Epithelial cell of proximal tubule (primary cell): ENCODE measurements around the gene AGTRAP. TPM values are rescaled to one million over a fixed set of nuclear protein-coding genes. Genes with fewer than 3 reads are reported as not detected.

Experiments used
- DNase-seq: peaks from one replicate; pipeline ENCODE4 v3.0.0-alpha.2; 2011; ENCODE audit warnings: low read depth
- H3K4me3 ChIP-seq: 2 replicates; pipeline ENCODE4 v1.5.1; 2011; ENCODE audit warnings: low read depth, mild to moderate bottlenecking, low read length
- total RNA-seq: library from RNA; depleted of rRNA; stranded (reverse); fragments of >200 nt; gene quantifications from 2 replicates; pipeline ENCODE4 v1.2.3, GENCODE V29; 2015
- TF ChIP-seq, protein P1 (sequence below): conservative IDR thresholded peaks from 2 replicates; pipeline ENCODE4 v1.5.1; 2012; ENCODE audit warnings: low read depth, mild to moderate bottlenecking, low read length

Gene AGTRAP
- total RNA-seq, 1 donor from 2014 or later = 54.7 TPM

DNA sequence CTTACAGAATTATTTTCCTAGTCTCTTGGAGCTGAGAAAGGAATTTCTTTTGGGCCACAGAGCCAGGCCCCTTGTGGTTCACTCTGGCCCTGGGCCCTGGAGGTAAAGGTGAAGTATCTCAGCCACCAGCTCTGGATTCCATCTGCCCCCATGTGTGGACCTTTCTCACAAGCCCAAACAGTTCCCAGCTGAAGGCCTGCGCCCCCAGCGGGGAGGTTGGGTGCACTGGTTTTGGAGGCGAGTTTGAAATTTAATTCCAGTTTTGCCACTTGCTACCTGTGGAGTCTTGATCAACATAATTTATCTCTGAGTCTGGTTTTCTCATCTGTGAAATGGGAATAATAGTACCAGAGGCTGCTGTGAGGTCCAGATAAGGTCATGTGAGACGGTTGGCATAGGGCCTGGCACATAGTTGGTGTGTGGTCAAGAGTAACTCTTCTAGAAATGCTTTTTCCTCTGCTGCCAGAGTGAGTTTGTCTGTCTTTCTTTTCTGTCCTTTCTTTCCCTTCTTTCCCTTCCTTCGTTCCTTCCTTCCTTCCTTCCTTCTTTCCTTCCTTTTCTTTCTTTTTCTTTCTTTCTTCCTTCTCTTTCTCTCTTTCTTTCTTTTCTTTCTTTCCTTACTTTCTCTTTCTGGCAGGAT, 6.1 kb downstream of the AGTRAP start:
- H3K4me3 ChIP-seq = no peak overlapping the region
- DNase-seq = no peak
- TF ChIP-seq, protein P1, sequence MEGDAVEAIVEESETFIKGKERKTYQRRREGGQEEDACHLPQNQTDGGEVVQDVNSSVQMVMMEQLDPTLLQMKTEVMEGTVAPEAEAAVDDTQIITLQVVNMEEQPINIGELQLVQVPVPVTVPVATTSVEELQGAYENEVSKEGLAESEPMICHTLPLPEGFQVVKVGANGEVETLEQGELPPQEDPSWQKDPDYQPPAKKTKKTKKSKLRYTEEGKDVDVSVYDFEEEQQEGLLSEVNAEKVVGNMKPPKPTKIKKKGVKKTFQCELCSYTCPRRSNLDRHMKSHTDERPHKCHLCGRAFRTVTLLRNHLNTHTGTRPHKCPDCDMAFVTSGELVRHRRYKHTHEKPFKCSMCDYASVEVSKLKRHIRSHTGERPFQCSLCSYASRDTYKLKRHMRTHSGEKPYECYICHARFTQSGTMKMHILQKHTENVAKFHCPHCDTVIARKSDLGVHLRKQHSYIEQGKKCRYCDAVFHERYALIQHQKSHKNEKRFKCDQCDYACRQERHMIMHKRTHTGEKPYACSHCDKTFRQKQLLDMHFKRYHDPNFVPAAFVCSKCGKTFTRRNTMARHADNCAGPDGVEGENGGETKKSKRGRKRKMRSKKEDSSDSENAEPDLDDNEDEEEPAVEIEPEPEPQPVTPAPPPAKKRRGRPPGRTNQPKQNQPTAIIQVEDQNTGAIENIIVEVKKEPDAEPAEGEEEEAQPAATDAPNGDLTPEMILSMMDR = no peak

DNA sequence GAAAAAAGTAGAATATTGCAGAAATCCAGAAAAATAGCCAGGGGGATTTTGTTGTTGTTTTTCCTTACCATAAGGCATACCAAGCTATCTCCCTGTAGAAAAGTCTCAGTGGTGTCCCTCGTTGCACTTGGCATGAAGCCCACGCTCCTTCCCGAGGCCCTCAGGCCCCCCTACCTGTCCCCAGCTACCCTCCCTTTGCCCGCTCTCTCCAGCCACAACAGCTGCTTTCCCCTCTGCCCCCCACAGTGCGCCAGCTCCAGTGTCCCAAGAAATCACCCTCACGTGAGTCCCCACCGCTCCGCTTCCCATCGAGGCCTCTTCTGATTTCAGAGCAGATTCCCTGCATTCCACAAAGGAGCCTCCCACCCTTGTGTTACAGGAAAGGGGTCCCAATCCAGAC, 8.4 kb downstream of the AGTRAP start:
- no peak overlapping the region for H3K4me3 ChIP-seq
- TF ChIP-seq, protein P1 = no peak
- DNase-seq = no peak

DNA sequence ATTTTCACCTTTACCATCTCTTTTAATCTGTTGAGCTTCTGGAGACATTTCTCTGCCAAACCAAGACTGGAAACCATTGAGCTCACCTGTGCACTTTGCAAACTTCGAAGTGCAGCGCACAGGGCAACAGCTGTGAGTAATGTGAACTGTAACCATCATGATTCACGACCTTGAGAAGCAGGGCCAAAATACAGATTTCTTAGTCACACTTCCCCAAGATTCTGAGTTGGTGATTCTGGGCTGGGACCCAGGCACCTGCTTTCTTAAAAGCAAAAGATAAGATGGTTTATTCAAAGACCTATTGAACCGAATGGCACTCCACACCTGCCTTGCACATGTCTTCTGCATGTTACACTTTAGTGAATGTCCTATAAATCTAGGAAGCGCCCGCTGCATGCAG, 10.2 kb downstream of the AGTRAP start:
- TF ChIP-seq, protein P1 = no peak

DNA sequence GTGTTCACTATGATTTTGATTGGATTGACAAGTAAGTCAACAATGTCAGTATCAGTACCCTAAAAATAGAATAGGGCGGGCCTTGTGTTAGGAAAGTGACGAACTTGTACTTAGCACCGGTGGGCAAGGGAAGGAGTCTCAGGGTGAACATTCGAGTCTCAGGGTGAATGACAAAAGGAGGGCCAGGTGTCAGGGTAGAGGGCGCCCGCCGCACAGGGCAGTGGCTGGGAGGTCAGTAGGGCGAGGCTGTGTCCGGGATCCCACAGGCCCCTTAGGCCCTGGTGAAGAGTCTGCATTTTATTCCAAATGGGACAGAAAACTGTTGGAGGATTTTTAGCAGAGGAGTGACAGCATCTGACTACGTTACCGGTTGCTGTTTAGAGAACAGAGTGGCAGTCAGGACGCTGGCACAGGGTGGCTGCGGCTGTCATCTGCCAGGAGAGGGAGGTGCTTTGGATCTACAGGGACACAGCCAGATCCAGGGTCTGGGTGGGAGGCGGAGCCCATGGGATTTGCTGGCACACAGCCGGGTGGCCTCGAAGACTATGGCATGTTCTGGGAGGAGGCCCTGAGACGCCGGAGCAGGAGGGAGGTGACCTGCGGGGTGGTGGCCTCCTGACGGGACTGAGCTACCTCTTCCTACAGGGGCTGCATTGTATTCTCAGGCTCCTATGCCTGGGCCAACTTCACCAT, 11.0 kb downstream of the AGTRAP start:
- TF ChIP-seq, protein P1 = no peak
- no peak overlapping the region for H3K4me3 ChIP-seq
- no peak for DNase-seq

More for the DNA sequence above, 10.2 kb downstream of the AGTRAP start:
- H3K4me3 ChIP-seq = no peak overlapping the region
- no peak for DNase-seq

DNA sequence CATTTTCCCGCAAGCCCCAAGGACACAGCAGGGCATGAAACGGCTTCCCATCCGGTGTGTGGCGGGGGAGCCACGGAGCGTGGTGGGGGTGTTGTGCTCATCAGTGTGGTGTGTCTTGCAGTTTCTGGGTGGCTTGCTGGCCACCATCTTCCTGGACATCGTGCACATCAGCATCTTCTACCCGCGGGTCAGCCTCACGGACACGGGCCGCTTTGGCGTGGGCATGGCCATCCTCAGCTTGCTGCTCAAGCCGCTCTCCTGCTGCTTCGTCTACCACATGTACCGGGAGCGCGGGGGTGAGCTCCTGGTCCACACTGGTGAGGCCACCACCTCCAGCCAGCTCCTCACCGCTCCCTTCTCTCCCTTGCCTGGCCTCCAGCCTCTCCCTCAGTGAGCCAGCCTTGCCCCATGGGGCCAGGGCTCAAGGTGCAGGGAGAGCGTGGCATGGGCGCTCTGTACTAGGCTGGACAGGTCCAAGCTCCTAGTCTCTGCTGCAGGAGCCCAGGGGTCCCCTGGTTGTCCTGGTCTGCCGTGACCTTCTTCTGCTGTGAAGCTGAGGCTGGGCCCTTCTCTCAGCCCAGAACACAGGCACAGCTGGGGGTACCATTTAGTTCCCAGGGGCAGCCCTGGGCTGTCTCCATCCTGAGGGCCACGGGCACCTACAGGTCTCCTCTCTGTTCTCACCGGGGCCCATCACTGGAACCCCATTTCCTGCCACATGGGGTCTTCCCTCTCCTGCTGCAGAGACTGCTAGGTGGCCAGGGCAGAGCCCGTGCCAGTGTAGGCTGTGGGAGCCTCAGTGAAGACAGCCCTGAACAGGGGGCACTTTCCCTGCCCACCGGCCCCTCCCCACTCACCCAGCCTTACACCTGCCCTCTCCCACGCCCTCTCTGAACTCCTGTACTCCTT, 12.6 kb downstream of the AGTRAP start:
- TF ChIP-seq, protein P1 = no peak
- H3K4me3 ChIP-seq = no peak overlapping the region
- DNase-seq = no peak

DNA sequence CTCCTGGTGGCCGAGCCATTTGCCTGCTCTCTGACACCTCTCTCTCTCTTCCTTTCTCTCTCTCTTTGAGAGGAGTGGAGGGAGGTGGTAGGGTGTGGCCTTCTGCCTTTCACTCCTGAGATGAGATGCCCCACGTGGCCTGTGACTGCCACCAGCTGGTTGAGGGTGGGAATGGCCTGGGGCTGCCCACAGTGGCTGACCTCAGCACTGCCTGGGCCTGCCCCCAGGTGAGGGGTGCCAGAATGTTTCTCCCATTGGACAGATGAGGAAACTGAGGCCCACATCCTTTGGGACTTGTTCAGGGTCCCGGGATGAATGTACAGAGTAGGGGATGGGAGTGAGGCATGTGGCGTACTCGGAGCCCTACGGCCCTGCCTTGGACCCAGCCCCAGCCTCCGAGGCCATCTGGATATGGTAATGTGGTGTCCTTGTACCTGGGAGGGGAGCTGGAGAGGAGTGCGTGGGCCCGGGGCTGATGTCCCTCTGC, 13.3 kb downstream of the AGTRAP start:
- H3K4me3 ChIP-seq = no peak overlapping the region
- TF ChIP-seq, protein P1 = peak; percentile 70
- DNase-seq = no peak
